ENCODE results near the gene OR5B12. TPM values are rescaled to one million over a fixed set of nuclear protein-coding genes. Genes with fewer than 3 reads are reported as not detected.

The OR5B12 gene
- polyA plus RNA-seq, 1 of the 3 experiments (the other 2 are of a cell fraction): not detected

- Histone ChIP-seq H3K4me2 (no peak overlapping the region), H3K27ac (ENCODE audit: low read depth in 2 of 2, low read length in 1 of 2) (no peak overlapping the region), H3K27me3 (ENCODE audit: insufficient read depth) (no peaks in the 10 kb centered on the region), H3F3A (replicated peaks; ENCODE audit: insufficient read depth) (no peaks in the 10 kb centered on the region), H2AFZ (ENCODE audit: low read depth) (no peak overlapping the region), H3K9me2 (no peaks in the 10 kb centered on the region), H3K36me3 (replicated peaks in 1 of 2; ENCODE audit: control insufficient read depth in 1 of 2, insufficient read depth in 2 of 2, low read length in 1 of 2) (no peaks in the 10 kb centered on the region), H3K9me3 (no peaks in the 10 kb centered on the region), H4K20me1 (ENCODE audit: insufficient read depth) (no peaks in the 10 kb centered on the region), H3K9ac (no peak overlapping the region), H3K4me3 (ENCODE audit: low read depth in 2 of 2, low read length in 1 of 2) (no peak overlapping the region), H3K79me2 (ENCODE audit: insufficient read depth) (no peaks in the 10 kb centered on the region), H3K4me1 (ENCODE audit: control insufficient read depth in 1 of 2, insufficient read depth in 2 of 2, low read depth in 1 of 2, low read length in 1 of 2) (no peaks in the 10 kb centered on the region)
- ChIA-PET POLR2A (no interaction called here), CTCF (no interaction called here)
- TF ChIP-seq SMC3 (IDR thresholded peaks at IDR 0.05; ENCODE audit: low read depth, low read length) (no peak), USF1 (IDR thresholded peaks at IDR 0.05; ENCODE audit: borderline replicate concordance, low read depth) (no peak), TCF12 (IDR thresholded peaks at IDR 0.05) (no peak), CTCF (IDR thresholded peaks at IDR 0.05) (no peak), FOXJ3 (CRISPR knock-in tag; IDR thresholded peaks at IDR 0.05) (no peak), SIN3A (IDR thresholded peaks at IDR 0.05; ENCODE audit: borderline replicate concordance, low read depth, low read length) (no peak), EP300 (IDR thresholded peaks at IDR 0.05; ENCODE audit: borderline replicate concordance in 1 of 2, low read depth in 1 of 2, low read length in 1 of 2) (no peak), CHD2 (IDR thresholded peaks at IDR 0.05; ENCODE audit: low read length, partially characterized antibody) (no peak)
- no peak for DNase-seq
These were observed 45.1 kb upstream of the OR5B12 start for GRCh38 chr11:58487170-58487569.

- Histone ChIP-seq H3K27me3 (ENCODE audit: insufficient read depth) (no peaks in the 10 kb centered on the region), H3K9ac (no peak overlapping the region), H3K79me2 (ENCODE audit: insufficient read depth) (no peaks in the 10 kb centered on the region), H3K4me2 (no peak overlapping the region), H4K20me1 (ENCODE audit: insufficient read depth) (no peaks in the 10 kb centered on the region), H3K4me3 (ENCODE audit: low read depth in 2 of 2, low read length in 1 of 2) (no peak overlapping the region), H3K27ac (ENCODE audit: low read depth in 2 of 2, low read length in 1 of 2) (no peak overlapping the region), H3K9me2 (no peaks in the 10 kb centered on the region), H3K4me1 (ENCODE audit: control insufficient read depth in 1 of 2, insufficient read depth in 2 of 2, low read depth in 1 of 2, low read length in 1 of 2) (no peaks in the 10 kb centered on the region), H2AFZ (ENCODE audit: low read depth) (no peak overlapping the region), H3K36me3 (replicated peaks in 1 of 2; ENCODE audit: control insufficient read depth in 1 of 2, insufficient read depth in 2 of 2, low read length in 1 of 2) (no peaks in the 10 kb centered on the region), H3F3A (replicated peaks; ENCODE audit: insufficient read depth) (no peaks in the 10 kb centered on the region), H3K9me3 (no peaks in the 10 kb centered on the region)
- POLR2A ChIA-PET: no interaction called here
- WGBS (ENCODE audit: low lambda C conversion rate): 0% methylated on average over 1 of the region's 1 CpG
- CTCF ChIA-PET: no interaction called here
- DNase-seq: no peak
- TF ChIP-seq GATA2 (CRISPR knock-in tag; IDR thresholded peaks at IDR 0.05) (no peak), YY1 (IDR thresholded peaks at IDR 0.05; ENCODE audit: low read depth) (no peak), ELF1 (IDR thresholded peaks at IDR 0.05) (no peak), MXI1 (IDR thresholded peaks at IDR 0.05; ENCODE audit: low read depth, low read length) (no peak), SMC3 (IDR thresholded peaks at IDR 0.05; ENCODE audit: low read depth, low read length) (no peak), POLR2AphosphoS5 (IDR thresholded peaks at IDR 0.05; ENCODE audit: low read depth, low read length) (no peak), FOXM1 (IDR thresholded peaks at IDR 0.05; ENCODE audit: low read depth) (no peak), ZBTB33 (IDR thresholded peaks at IDR 0.05; ENCODE audit: borderline replicate concordance, low read depth) (no peak), GABPA (IDR thresholded peaks at IDR 0.05; ENCODE audit: low read depth) (no peak), NFIC (IDR thresholded peaks at IDR 0.05; ENCODE audit: borderline replicate concordance) (no peak), RXRA (IDR thresholded peaks at IDR 0.05; ENCODE audit: borderline replicate concordance, low read depth) (no peak), NRF1 (IDR thresholded peaks at IDR 0.05; ENCODE audit: low read depth, low read length) (no peak), MAX (IDR thresholded peaks at IDR 0.05; ENCODE audit: low read depth) (no peak), REST (IDR thresholded peaks at IDR 0.05; ENCODE audit: low read depth, low read length) (no peak), TEAD4 (IDR thresholded peaks at IDR 0.05; ENCODE audit: borderline replicate concordance, insufficient read depth) (no peak)
These were observed 43.9 kb upstream of the OR5B12 start for GRCh38 chr11:58485961-58486360.
